Hindlimb muscle (tissue), 1 donor: Measurements from ENCODE around the gene NKAIN2. TPM values are rescaled to one million over a fixed set of nuclear protein-coding genes. Genes with fewer than 3 reads are reported as not detected.

ENCODE experiments used
- DNase-seq: peaks from one replicate; pipeline ENCODE4 v3.0.0-alpha.2; 2013
- polyA plus RNA-seq: library from polyadenylated mRNA; unstranded; fragments of 120-200 nt; gene quantifications from one replicate; pipeline ENCODE4 v1.2.1, GENCODE V29; 2013; ENCODE audit not compliant: insufficient read length

Gene NKAIN2
- polyA plus RNA-seq, result 5.2 TPM

GRCh38 chr6:123803504-123804013 is at the start of gene NKAIN2:
NKAIN2 (plus strand) TSS chr6:123803865.
- no peak for DNase-seq

GRCh38 chr6:123759472-123759871 is 44.2 kb upstream of the NKAIN2 start:
- no peak for DNase-seq

- no peak for DNase-seq
Measured at GRCh38 chr6:123763904-123764303, 39.8 kb upstream of the NKAIN2 start.

GRCh38 chr6:123764722-123765121 is 38.9 kb upstream of the NKAIN2 start:
- DNase-seq, result no peak

GRCh38 chr6:123768921-123769320 is 34.7 kb upstream of the NKAIN2 start:
- DNase-seq, result no peak

- DNase-seq, result no peak
Measured at GRCh38 chr6:123769431-123769830, 34.2 kb upstream of the NKAIN2 start.

- DNase-seq, result no peak
Measured at GRCh38 chr6:123770247-123770949, 33.3 kb upstream of the NKAIN2 start.

- no peak for DNase-seq
Measured at GRCh38 chr6:123771126-123771525, 32.5 kb upstream of the NKAIN2 start.

- peak; percentile 7 for DNase-seq
Measured at GRCh38 chr6:123777563-123777962, 26.1 kb upstream of the NKAIN2 start.

- no peak for DNase-seq
Measured at GRCh38 chr6:123780021-123780420, 23.6 kb upstream of the NKAIN2 start.

GRCh38 chr6:123784330-123784729 is 19.3 kb upstream of the NKAIN2 start:
- no peak for DNase-seq

GRCh38 chr6:123785039-123785438 is 18.6 kb upstream of the NKAIN2 start:
- no peak for DNase-seq

- DNase-seq, result no peak
Measured at GRCh38 chr6:123788319-123788718, 15.3 kb upstream of the NKAIN2 start.

GRCh38 chr6:123794190-123794589 is 9.5 kb upstream of the NKAIN2 start:
- DNase-seq, result no peak

GRCh38 chr6:123794799-123795198 is 8.9 kb upstream of the NKAIN2 start:
- DNase-seq, result no peak

GRCh38 chr6:123801067-123801466 is 2.6 kb upstream of the NKAIN2 start:
- DNase-seq, result no peak

GRCh38 chr6:123802351-123802696 is 1.3 kb upstream of the NKAIN2 start:
- DNase-seq, result no peak

- DNase-seq, result peak; percentile 81
Measured at GRCh38 chr6:123802697-123803503, 765 bp upstream of the NKAIN2 start.

- no peak for DNase-seq
Measured at GRCh38 chr6:123804014-123804786, 535 bp downstream of the NKAIN2 start.

- DNase-seq, result no peak
Measured at GRCh38 chr6:123804787-123805540, 1.3 kb downstream of the NKAIN2 start.

GRCh38 chr6:123805921-123806320 is 2.3 kb downstream of the NKAIN2 start:
- no peak for DNase-seq

- no peak for DNase-seq
Measured at GRCh38 chr6:123806561-123806960, 2.9 kb downstream of the NKAIN2 start.
